MV-4-11 (cell line): ENCODE data around the gene TFDP1.

ENCODE experiments used
- DNase-seq: peaks from one replicate; lab custom pipeline; 2025; lab: John Stamatoyannopoulos, UW

The TFDP1 gene

DNA sequence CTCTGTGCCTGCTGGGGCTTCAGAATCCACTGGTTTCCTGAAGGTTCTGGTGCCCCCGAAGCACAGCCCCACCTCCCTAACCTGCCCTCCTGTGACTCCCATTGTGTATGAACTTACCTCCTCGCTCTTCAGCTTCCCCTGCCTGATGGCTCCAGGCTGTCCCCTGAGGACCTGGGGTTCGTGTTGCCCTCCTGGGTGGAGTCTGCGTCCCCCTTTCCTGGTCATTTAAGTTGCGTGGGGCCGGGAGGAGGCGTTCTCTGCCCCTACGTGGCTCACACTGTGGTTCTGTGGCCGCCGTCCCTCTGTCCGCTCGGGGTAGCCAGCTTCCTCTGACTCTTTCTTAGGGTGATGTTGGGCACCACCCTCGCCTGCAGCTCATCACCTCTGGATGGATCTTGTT lies 13.9 kb downstream of the TFDP1 start:
- no peak for DNase-seq

DNA sequence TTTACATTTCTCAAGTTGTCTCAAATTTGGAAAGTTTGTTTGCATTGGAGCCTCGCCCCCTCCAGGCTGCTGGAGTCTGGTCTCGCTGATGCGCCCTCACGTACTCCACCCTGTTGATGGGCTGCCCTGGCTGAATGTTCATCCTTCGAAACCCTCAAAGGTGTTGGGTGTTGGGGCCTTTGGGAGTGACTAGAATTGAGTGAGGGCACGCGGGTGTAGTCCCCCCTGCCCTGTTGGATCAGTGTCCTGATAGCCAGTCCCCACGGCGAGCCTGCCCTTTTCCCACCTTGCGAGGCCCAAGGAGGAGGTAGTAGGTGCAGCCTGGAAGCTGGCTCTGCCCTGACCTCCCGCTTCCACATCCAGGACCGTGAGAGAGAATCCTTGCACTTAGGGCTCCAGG lies 14.8 kb downstream of the TFDP1 start:
- no peak for DNase-seq

DNA sequence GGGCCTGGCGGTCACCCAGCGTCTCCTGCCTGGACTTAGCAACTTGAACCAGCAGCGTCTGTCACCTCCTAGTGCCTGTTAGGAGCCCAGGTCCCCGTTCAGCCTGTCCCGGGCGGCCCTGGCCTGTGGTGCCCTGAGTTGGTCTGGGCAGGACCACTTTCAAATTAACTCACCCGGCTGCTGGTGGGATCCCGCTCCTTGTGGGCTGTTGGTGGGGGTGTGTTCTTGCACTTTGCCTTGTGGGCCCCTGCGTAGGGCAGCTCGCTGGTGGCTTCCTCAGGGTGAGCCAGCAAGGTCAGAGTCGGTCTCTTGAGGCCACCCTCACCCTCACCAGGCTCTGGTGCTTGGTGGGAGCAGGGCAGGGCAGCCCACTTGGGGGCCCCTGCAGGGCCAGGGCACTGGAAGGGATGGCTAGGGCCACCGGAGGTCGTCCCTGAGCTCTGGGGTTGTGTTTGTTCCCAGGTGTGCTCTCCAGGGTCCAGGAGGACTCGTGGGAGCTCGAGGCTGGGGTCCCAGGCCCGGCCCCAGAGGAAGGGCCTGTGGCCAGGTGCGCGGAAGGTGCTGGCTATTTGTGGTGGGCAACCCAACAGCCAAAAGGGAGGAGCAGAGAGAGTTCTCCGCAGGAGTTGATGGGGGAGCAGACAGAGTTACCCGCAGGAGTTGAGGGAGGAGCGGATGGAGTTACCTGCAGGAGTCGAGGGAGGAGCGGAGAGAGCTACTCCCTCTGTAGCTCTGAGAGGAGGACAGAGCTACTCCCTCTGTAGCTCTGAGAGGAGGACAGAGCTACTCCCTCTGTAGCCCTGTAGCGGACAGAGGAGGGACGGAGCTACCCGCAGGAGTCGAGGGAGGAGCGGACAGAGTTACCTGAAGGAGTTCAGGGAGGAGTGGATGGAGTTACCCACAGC lies 16.9 kb downstream of the TFDP1 start:
- no peak for DNase-seq

DNA sequence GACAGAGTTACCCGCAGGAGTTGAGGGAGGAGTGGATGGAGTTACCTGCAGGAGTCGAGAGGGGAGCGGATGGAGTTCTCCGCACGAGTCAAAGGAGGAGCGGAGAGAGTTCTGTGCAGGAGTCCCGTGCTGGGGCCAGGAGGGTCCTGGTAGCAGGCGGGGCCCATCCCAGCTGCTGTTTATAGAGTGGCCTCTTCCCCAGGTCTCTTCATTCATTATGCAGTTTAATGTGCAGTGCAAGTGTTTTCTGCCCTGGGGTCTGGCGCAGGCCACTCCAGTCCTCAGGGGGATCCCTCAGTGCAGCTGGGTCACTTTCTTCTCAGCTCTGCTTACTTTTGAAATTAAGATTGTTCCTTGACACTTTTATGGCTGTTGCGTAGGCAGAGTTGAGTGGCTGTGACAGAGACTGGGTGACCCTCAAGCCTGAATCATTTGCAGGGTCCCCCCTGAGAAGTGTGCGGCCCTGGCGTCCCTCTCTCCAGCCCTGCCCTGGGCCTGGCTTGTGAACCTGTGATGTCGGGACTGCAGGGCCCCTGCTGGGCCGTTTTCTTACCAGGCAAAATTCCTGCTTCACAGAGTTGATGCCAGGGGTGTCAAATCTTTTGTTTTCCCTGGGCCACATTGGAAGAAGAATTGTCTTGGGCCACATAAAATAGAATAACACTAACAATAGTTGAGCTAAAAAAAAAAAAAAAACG lies 17.9 kb downstream of the TFDP1 start:
- DNase-seq, result no peak

DNA sequence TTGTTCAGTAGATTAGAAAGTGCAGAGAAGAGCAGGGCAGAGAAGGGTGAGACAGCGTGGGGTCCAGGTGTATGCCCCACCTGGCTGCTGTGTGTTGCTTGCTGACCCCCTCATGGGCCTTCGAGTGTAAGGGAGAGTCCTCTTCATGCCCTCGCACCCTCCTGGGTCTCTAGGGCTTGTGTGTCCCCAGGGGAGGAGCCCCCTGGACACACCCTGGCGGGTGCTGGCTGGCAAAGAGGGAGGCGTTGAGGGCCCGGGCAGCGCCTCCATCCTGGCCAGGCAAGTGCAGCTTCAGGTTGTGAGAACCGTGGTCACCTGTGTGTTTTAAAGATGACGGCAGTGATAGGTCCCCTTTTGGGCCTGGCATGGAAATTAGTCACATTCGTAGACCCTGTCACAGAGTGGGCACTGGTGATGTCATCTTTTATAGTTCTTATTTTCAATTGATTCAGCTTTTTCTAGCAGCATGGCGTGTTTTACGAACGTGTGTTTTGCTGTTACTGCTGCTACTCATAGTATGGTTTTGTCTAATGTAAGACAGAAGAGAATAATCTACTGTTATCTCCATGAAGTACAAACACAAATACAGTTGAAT lies 18.7 kb downstream of the TFDP1 start:
- no peak for DNase-seq

DNA sequence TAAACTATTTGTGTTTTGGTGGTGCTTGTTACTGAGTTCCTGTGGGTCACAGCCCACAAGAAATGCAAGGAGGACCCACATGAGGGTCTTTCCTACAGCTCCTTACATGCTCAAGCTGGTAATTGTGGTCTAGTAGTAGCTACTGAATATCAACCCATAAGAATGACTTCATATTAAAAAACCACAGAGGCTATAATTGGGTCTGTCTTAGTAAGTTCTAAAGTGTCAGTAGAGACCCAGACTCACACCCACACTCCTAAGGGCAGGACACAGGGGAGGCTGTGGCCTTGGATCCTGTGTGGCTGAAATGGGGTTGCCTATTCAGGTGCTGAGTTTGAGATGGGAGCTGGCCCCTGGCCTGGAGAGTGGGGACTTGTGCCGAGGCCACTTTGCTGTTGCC lies 19.6 kb downstream of the TFDP1 start:
- no peak for DNase-seq

DNA sequence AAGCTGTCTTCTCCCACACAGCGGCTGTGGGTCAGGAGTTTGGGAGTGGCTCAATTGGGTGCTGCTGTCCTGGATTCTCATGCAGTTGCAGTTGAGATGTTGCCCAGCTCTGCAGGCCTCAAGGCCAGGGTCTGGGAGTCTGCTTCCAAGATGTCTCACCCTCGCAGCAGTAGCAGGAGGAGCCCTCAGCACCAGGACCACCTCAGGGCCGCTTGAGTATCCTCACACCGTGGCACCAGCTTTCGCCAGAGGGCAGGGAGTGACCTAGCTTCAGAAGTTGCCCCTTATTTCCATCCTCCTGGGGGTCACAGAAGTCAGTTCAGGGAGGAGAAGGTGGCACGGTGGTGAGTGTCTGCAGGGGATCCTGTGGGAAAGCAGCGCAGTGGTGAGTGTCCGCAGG lies 20.9 kb downstream of the TFDP1 start:
- no peak for DNase-seq

DNA sequence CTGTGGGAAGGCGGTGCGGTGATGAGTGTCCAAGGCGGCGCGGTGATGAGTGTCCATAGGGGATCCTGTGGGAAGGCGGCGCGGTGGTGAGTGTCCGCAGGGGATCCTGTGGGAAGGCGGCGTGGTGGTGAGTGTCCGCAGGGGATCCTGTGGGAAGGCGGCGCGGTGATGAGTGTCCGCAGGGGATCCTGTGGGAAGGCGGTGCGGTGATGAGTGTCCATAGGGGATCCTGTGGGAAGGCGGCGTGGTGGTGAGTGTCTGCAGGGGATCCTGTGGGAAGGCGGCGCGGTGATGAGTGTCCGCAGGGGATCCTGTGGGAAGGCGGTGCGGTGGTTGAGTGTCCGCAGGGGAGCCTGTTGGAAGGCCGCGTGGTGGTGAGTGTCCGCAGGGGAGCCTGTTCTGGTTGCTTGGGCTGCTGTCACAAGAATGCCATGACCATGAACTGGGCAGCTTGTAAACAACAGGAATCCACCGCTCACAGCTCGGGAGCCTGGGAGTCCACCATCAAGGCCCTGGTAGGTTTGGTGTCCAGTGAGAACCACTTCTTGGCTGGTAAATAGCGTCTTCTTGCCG lies 21.4 kb downstream of the TFDP1 start:
- no peak for DNase-seq

DNA sequence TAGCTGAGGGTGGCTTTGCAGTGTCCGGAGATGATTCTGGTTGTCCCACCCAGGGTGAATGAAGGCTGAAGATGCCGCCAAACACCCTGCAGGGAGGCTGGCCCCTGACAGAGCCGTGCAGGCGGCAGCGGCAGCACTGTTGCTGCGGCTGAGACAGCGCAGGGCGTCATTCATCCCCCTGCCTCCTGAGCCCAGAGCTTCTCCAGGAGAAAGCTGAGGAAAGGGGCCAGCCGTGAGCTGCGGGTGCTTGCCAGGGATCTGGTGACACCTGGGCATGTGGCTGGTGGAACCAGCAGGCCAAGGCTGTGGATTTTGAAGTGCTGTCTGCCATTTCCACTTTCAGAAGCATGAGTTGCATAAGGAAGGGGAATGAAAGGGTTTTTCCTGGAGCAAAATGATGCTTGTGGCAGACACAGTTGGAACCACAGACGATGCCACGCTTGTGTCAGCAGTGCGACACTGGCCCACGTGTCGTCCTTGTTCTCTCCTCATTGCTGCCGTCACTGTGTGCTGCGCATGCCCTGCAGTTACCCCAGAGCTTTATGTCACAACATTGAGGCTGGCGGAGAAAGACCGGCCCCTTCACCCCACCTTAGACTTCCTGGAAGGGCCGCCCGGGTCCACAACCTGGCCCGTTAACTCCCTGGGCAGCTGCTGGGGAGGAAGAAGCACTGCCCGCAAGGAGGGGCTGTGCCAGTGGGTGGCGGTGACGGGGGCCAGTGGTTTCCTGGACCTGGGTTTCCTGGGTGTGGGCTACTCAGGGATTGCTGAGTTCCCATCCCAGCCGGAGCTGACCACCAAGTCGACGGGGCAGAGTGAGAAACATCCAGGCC lies 22.7 kb downstream of the TFDP1 start:
- peak; percentile 26 for DNase-seq

DNA sequence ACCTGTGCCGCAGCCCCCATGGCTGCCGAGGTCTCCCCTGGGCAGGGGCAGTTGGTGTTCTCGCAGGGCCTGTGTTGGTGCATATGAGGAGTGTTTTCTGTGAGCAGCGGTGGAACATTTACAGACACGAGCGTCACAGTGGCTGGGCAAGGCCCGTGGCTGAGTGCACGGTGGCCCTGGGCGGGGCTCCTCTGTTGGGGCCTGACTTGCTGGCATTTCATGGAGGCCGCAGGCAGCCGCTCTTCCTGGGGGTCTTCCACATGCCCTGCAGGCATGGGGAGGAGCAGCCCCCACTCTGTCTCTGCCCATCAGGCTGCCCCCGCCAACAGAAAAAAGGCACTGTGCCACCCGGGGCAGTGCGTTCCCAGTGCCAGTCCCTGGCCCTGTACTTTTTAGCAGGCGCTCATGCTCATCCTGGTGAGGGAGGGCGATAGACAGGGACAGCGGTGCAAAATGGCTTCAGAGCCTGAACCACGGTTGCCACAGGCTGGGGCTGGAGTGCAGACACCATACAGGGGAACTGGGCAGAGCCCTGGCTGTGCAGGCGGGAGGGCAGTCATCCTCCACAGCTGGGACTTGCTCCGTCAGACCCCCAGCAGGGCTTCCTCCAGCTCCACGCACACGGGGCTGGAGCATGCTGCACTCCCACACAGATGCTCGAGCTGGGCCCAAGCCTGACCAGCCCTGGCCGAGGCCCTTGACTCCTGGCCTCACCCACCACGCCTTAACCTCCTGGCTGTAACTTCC lies 23.5 kb downstream of the TFDP1 start:
- DNase-seq, result no peak

DNA sequence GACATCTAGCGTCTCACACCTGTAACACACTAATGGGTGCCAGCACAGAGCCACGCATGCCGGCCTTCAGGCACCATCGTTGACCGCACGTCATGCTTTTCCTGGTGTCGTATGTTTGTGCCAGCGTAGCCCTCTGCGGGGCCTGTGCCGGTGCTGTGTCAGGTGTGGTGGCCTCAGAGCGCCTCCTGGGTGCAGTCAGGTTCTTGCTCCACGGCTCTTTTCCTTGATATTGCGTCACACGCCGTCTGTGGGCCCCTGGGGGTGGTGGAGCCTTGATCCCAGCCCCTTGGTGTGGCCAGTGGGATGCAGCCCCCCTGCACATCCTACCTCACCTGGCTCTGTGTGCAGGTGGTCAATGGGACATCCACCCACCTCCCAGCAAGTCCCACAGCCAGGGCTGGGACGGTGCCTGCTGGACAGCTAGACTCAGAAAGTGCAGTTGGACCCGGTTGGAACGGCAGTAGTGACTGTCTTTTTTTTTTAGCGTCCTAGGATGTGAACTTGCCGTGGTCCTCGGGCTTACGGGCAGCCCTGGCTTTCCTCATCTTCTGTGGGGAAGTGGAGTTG lies 24.5 kb downstream of the TFDP1 start:
- DNase-seq, result no peak

DNA sequence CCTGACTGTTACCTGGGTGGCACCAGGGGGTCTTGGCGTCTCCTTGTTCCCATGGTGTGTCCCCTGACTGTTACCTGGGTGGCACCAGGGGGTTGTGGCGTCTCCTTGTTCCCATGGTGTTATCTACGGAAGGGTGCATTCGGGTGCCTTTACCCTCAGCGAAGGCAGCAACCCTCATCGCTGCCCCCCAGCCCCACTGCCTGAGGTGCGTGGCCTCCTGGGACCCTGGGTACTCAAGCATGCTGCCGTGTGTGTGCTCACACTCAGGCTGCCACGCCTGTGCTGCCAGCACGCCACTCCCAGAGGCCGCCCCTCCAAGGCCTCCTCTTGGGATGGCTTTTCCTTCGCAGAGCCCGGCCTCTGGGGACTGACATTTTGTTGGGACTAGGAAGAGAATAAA lies 25.1 kb downstream of the TFDP1 start:
- DNase-seq, result no peak

DNA sequence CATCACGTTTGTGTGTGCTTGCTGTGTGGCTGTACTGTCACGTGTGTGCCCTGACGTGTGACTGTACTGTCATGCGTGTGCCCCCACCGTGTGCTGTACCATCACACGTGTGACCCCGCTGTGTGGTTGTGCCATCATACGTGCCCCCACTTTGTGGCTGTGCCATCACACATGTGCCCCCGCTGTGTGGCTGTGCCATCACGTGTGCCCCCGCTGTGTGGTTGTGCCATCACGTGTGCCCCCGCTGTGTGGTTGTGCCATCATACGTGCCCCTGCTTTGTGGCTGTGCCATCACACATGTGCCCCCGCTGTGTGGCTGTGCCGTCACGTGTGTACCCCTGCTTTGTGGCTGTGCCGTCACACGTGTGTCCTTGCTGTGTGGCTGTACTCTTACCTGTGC lies 25.7 kb downstream of the TFDP1 start:
- no peak for DNase-seq

DNA sequence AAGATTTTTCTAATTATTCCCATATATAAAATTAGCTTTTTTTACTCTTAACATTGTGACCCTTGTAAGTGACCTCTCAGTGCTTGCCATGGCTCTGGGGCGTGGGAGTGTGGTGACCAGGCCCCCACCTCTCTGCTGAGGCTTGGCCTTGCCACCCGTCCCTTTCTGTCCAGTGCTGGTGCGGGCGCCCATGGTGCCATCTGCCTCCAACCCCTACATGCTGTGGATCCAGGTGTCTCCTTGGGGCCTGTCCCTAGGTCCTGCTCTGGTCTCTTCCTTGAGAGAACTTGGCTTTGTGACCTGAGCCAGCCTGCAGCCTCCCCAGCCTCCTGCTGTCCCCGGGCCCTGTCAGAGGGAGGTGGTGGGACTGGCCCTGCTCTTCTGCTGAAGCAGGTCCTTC lies 27.4 kb downstream of the TFDP1 start:
- DNase-seq, result no peak

DNA sequence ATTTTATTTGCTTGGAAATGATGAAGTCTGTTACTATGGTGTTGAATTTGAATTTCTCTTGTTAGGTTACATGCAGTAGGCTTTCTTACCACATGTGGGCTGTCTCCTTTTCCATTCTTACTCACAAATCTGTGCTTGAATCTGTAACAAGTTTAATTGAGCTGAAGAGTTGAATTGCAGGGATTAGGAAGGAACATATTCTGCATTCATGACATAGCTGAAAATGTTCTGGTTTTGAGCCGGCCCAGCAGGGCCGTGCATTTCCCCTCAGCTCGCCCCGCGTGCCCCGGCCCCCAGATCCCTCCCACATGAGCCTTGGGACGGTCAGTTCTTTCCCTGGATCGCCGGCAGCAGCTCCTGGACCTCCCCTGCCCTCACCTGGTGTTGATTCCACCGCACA lies 28.1 kb downstream of the TFDP1 start:
- no peak for DNase-seq

DNA sequence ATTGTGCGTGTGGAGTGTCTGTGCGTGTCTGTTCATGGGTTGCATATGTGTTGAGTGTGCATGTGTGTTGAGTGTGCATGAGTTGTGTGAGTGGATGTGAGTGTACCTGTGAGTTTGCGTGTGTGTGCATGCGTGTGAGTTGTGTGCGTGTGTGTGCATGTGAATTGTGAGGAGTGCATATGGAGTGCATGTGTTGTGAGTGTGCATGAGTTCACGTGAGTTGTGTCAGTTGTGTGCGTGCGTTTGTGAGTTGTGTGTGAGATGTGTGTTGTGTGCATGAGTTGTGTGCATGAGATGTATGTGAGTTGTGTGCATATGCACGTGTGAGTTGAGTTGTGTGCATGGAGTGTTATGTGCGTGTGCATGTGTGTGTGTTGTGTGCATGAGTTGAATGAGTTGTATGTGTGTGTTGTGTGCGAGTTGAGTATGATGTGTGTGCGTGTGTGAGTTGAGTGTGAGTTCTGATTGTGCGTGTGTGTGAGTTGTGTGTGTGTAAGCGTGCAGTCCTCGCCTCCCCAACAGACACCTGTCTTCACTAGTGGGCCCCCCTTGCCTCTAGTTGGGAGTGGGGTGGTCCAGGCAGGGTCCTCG lies 29.3 kb downstream of the TFDP1 start:
- no peak for DNase-seq

DNA sequence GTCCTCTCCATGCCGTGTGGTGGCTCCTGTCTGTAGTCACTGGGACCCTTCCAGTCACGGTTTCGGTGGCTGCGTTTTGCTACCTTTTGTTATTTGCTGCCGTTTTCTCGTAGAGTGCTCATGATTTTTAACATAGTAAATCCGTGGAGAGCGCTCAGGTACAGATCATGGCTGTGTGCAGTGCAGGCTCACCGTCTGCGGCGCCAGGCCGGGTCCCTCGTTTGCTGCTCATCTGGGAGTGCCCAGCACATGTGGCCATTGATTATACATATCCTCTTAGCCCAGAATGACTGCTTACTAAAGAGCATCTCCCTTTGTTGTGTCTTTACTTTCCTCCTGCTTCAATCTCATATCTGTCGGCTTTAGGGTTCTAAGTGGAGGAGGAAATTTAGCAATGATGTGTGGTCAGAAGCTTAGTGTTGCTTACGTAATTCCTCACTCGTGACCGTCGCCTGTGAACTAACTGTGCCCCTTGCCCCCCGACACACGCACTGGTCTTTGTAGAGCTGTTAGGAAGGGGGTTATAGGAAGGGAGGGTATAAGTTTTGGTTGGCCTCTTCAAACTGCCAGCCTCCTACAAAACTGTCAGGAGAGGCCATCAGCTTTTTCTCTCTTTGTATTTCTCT lies 31.8 kb downstream of the TFDP1 start:
- peak; percentile 90 for DNase-seq

DNA sequence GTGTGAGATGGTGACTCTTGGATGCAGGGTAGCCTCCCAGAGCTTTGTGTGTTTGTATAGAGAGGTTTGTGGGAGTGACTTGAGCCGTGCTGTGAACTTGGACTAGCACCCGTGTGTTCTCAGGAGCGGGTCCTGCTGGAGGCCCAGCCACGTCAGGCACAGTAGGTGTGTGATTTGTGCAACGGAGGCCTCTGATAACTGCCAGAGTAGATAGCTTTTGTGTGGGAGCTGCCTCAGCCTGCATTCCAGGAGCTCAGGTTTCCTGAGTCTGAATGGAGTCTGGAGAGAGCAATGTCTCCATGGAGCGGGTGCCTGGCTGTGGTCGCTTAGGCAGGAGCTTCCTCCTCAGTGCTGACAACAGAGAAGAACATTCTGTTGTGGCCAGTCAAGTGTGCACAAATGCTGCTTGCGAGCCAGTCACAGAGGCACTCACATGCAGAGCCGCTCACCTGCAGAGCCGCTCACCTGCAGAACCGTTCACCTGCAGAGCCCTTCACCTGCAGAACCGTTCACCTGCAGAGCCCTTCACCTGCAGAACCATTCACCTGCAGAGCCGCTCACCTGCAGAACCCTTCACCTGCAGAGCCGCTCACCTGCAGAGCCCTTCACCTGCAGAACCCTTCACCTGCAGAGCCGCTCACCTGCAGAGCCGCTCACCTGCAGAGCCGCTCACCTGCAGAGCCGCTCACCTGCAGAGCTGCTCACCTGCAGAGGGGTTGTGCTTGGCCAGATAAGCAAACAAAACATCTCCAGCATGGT lies 32.6 kb downstream of the TFDP1 start:
- peak; percentile 38 for DNase-seq

DNA sequence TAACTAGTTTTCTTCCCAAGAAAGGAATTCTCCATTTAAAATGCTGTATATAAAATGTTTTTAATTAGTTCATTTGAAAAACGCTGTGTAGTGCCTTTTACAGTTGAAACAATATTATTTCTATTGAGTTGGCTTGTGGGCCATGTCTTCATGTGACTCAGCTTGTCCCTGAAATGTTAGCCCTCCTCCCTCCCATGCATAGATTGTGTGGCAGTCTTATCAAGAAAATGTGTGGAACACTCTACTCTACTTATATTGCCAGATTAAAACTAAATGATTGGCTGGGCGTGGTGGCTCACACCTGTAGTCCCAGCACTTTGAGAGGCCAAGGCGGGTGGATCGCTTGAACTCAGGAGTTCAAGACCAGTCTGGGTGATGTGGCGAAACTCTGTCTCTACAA lies 33.4 kb downstream of the TFDP1 start:
- no peak for DNase-seq
